HEK293 (cell line): ENCODE data around the gene RNF151.

Source experiments
- GLI4 ChIP-seq: fragments of 450-650 bp; formaldehyde crosslinking; IDR thresholded peaks from 2 replicates; pipeline ENCODE4 v1.5.1; 2016; ENCODE audit warnings: missing biosample characterization, missing genetic modification characterization
- GLIS2 ChIP-seq: fragments of 450-650 bp; formaldehyde crosslinking; IDR thresholded peaks from 2 replicates; pipeline ENCODE4 v1.5.1; 2016; ENCODE audit warnings: missing biosample characterization, missing genetic modification characterization
- IKZF3 ChIP-seq: fragments of 450-650 bp; IDR thresholded peaks from 2 replicates; pipeline ENCODE4 v1.5.0; 2018; ENCODE audit warnings: missing biosample characterization, mild to moderate bottlenecking, missing genetic modification characterization, moderate library complexity
- KLF1 ChIP-seq: fragments of 450-650 bp; formaldehyde crosslinking; IDR thresholded peaks from 2 replicates; pipeline ENCODE4 v1.5.1; 2016; ENCODE audit warnings: missing biosample characterization, missing genetic modification characterization
- KLF7 ChIP-seq: fragments of 450-650 bp; formaldehyde crosslinking; IDR thresholded peaks from 2 replicates; pipeline ENCODE4 v1.5.1; 2016; ENCODE audit warnings: missing biosample characterization, missing genetic modification characterization, borderline replicate concordance
- KLF9 ChIP-seq: fragments of 450-650 bp; formaldehyde crosslinking; IDR thresholded peaks from 2 replicates; pipeline ENCODE4 v1.5.1; 2016; ENCODE audit warnings: missing biosample characterization, missing genetic modification characterization, low read depth
- PRDM10 ChIP-seq: fragments of 450-650 bp; formaldehyde crosslinking; IDR thresholded peaks from 2 replicates; pipeline ENCODE4 v1.5.1; 2016; ENCODE audit warnings: missing biosample characterization, missing genetic modification characterization
- SP3 ChIP-seq: fragments of 450-650 bp; formaldehyde crosslinking; IDR thresholded peaks from 2 replicates; pipeline ENCODE4 v1.5.1; 2016; ENCODE audit warnings: missing biosample characterization, missing genetic modification characterization
- WT1 ChIP-seq: fragments of 450-650 bp; formaldehyde crosslinking; IDR thresholded peaks from 2 replicates; pipeline ENCODE4 v1.5.1; 2016; ENCODE audit warnings: missing biosample characterization, missing genetic modification characterization
- YY2 ChIP-seq: fragments of 450-650 bp; formaldehyde crosslinking; IDR thresholded peaks from 2 replicates; pipeline ENCODE4 v1.5.1; 2016; ENCODE audit warnings: missing biosample characterization, missing genetic modification characterization
- ZBTB17 ChIP-seq: fragments of 450-650 bp; formaldehyde crosslinking; IDR thresholded peaks from 2 replicates; pipeline ENCODE4 v1.5.1; 2016; ENCODE audit warnings: missing biosample characterization, missing genetic modification characterization
- ZBTB48 ChIP-seq: fragments of 450-650 bp; formaldehyde crosslinking; IDR thresholded peaks from 2 replicates; pipeline ENCODE4 v1.5.1; 2016; ENCODE audit warnings: missing biosample characterization, missing genetic modification characterization
- ZBTB6 ChIP-seq: fragments of 450-650 bp; formaldehyde crosslinking; IDR thresholded peaks from 2 replicates; pipeline ENCODE4 v1.5.1; 2017; ENCODE audit warnings: missing biosample characterization, missing genetic modification characterization
- ZFP69B ChIP-seq: fragments of 450-650 bp; formaldehyde crosslinking; IDR thresholded peaks from 2 replicates; pipeline ENCODE4 v1.5.1; 2016; ENCODE audit warnings: missing biosample characterization, missing genetic modification characterization
- ZNF112 ChIP-seq: fragments of 450-650 bp; formaldehyde crosslinking; IDR thresholded peaks from 2 replicates; pipeline ENCODE4 v1.5.0; 2017; ENCODE audit warnings: missing biosample characterization, missing genetic modification characterization
- ZNF311 ChIP-seq: fragments of 450-650 bp; formaldehyde crosslinking; IDR thresholded peaks from 2 replicates; pipeline ENCODE4 v1.5.1; 2017; ENCODE audit warnings: missing biosample characterization, missing genetic modification characterization, borderline replicate concordance
- ZNF341 ChIP-seq: fragments of 450-650 bp; formaldehyde crosslinking; IDR thresholded peaks from 2 replicates; pipeline ENCODE4; 2016; ENCODE audit warnings: low read depth, missing biosample characterization, missing genetic modification characterization
- ZNF391 ChIP-seq: fragments of 450-650 bp; formaldehyde crosslinking; IDR thresholded peaks from 2 replicates; pipeline ENCODE4 v1.5.1; 2016; ENCODE audit warnings: low read depth, missing biosample characterization, missing genetic modification characterization, borderline replicate concordance
- ZNF394 ChIP-seq: fragments of 450-650 bp; formaldehyde crosslinking; IDR thresholded peaks from 2 replicates; pipeline ENCODE4 v1.5.1; 2016; ENCODE audit warnings: missing biosample characterization, missing genetic modification characterization, mild to moderate bottlenecking, moderate library complexity, borderline replicate concordance
- ZNF426 ChIP-seq: fragments of 450-650 bp; formaldehyde crosslinking; IDR thresholded peaks from 2 replicates; pipeline ENCODE4 v1.5.1; 2017; ENCODE audit warnings: missing biosample characterization, missing genetic modification characterization, mild to moderate bottlenecking, inconsistent platforms, moderate library complexity
- ZNF473 ChIP-seq: fragments of 450-650 bp; formaldehyde crosslinking; IDR thresholded peaks from 2 replicates; pipeline ENCODE4 v1.5.1; 2017; ENCODE audit warnings: missing biosample characterization, missing genetic modification characterization
- ZNF658 ChIP-seq: fragments of 450-650 bp; formaldehyde crosslinking; IDR thresholded peaks from 2 replicates; pipeline ENCODE4; 2016; ENCODE audit warnings: missing biosample characterization, missing genetic modification characterization
- ZNF660 ChIP-seq: fragments of 450-650 bp; IDR thresholded peaks from 2 replicates; pipeline ENCODE4 v1.5.1; 2018; ENCODE audit warnings: missing biosample characterization, mild to moderate bottlenecking, missing genetic modification characterization
- ZNF692 ChIP-seq: fragments of 450-650 bp; formaldehyde crosslinking; IDR thresholded peaks from 2 replicates; pipeline ENCODE4 v1.5.1; 2016; ENCODE audit warnings: missing biosample characterization, missing genetic modification characterization
- ZXDB ChIP-seq: fragments of 450-650 bp; formaldehyde crosslinking; IDR thresholded peaks from 2 replicates; pipeline ENCODE4 v1.5.1; 2016; ENCODE audit warnings: missing biosample characterization, missing genetic modification characterization
- TF ChIP-seq, protein P1 (sequence below): fragments of 450-650 bp; formaldehyde crosslinking; IDR thresholded peaks from 2 replicates; pipeline ENCODE4 v1.5.1; 2016; ENCODE audit warnings: missing biosample characterization, missing genetic modification characterization
- TF ChIP-seq, protein P2 (sequence below): fragments of 450-650 bp; formaldehyde crosslinking; optimal IDR thresholded peaks from 2 replicates; pipeline ENCODE3; 2016; ENCODE audit warnings: missing biosample characterization, mild to moderate bottlenecking, missing genetic modification characterization
- TF ChIP-seq, protein P3 (sequence below): fragments of 450-650 bp; formaldehyde crosslinking; IDR thresholded peaks from 2 replicates; pipeline ENCODE4 v1.5.1; 2016; ENCODE audit warnings: missing biosample characterization, missing genetic modification characterization

The RNF151 gene

DNA sequence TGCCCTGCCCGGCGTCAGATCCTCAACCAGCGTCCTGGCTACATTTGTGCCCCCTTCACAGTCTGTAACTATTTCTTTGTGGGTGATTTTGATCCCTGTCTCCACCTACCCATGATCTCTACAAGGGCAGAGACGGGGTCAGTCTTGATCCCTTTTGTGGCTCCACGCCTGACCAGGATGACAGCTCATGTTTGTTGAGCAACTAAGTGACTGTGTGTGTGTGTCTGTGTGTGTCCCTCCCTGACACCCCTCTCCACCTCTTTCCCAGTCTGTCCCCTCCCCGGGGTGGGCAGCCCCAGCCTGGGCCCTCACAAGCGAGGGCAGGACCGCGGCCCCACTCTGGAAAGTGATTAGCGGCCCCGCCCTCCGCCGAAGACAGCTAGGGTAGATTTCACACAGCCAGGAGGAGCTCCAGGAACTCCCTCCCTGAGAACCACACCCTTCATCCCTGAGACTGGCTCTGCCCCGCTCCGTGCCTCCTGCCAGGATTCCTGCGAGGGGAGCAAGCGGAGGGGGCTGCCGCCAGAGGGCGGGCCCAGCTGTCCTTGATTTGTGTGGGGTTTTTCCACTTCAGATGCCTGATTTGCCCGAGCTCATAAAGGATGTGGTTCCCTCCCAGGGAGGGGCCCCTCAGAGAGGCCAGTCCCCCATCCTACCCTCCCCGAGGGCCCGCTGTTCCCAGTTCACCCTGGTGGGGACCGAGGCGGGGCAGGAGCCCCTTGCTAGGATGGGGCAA is 43.2 kb upstream of the RNF151 start (continued):
- TF ChIP-seq, protein P1, sequence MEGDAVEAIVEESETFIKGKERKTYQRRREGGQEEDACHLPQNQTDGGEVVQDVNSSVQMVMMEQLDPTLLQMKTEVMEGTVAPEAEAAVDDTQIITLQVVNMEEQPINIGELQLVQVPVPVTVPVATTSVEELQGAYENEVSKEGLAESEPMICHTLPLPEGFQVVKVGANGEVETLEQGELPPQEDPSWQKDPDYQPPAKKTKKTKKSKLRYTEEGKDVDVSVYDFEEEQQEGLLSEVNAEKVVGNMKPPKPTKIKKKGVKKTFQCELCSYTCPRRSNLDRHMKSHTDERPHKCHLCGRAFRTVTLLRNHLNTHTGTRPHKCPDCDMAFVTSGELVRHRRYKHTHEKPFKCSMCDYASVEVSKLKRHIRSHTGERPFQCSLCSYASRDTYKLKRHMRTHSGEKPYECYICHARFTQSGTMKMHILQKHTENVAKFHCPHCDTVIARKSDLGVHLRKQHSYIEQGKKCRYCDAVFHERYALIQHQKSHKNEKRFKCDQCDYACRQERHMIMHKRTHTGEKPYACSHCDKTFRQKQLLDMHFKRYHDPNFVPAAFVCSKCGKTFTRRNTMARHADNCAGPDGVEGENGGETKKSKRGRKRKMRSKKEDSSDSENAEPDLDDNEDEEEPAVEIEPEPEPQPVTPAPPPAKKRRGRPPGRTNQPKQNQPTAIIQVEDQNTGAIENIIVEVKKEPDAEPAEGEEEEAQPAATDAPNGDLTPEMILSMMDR (tag by site-specific recombination) = peak; percentile 90
- TF ChIP-seq ZNF658 = no peak
- TF ChIP-seq GLI4 = no peak
- peak; percentile 73 for TF ChIP-seq ZNF660 (tag by site-specific recombination)
- TF ChIP-seq PRDM10 = peak; percentile 82
- TF ChIP-seq, protein P2, sequence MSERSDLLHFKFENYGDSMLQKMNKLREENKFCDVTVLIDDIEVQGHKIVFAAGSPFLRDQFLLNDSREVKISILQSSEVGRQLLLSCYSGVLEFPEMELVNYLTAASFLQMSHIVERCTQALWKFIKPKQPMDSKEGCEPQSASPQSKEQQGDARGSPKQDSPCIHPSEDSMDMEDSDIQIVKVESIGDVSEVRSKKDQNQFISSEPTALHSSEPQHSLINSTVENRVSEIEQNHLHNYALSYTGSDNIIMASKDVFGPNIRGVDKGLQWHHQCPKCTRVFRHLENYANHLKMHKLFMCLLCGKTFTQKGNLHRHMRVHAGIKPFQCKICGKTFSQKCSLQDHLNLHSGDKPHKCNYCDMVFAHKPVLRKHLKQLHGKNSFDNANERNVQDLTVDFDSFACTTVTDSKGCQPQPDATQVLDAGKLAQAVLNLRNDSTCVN (tag by site-specific recombination) = peak; percentile 12
- TF ChIP-seq KLF9 (tag by site-specific recombination) = peak; percentile 79
- peak; percentile 80; the same call in 1 of the 2 replicates for TF ChIP-seq KLF7
- TF ChIP-seq ZNF426 (tag by site-specific recombination) = no peak
- TF ChIP-seq ZNF391 (tag by site-specific recombination) = no peak
- TF ChIP-seq ZXDB (tag by site-specific recombination) = peak; percentile 58
- peak; percentile 70; the same call in 1 of the 2 replicates for TF ChIP-seq ZNF692 (tag by site-specific recombination)
- no peak for TF ChIP-seq ZNF311 (tag by site-specific recombination)
- TF ChIP-seq YY2 = no peak
- TF ChIP-seq GLIS2 (tag by site-specific recombination) = peak; percentile 87
- TF ChIP-seq KLF1 = peak; percentile 97
- peak; percentile 33 for TF ChIP-seq ZBTB48 (tag by site-specific recombination)
- TF ChIP-seq SP3 (tag by site-specific recombination) = peak; percentile 71
- TF ChIP-seq WT1 (tag by site-specific recombination) = peak; percentile 43; the same call in 1 of the 2 replicates
- no peak for TF ChIP-seq ZBTB6 (tag by site-specific recombination)
- no peak for TF ChIP-seq ZNF112 (tag by site-specific recombination)
- TF ChIP-seq ZBTB17 (tag by site-specific recombination) = peak; percentile 89
- no peak for TF ChIP-seq ZNF473 (tag by site-specific recombination)
- TF ChIP-seq, protein P3, sequence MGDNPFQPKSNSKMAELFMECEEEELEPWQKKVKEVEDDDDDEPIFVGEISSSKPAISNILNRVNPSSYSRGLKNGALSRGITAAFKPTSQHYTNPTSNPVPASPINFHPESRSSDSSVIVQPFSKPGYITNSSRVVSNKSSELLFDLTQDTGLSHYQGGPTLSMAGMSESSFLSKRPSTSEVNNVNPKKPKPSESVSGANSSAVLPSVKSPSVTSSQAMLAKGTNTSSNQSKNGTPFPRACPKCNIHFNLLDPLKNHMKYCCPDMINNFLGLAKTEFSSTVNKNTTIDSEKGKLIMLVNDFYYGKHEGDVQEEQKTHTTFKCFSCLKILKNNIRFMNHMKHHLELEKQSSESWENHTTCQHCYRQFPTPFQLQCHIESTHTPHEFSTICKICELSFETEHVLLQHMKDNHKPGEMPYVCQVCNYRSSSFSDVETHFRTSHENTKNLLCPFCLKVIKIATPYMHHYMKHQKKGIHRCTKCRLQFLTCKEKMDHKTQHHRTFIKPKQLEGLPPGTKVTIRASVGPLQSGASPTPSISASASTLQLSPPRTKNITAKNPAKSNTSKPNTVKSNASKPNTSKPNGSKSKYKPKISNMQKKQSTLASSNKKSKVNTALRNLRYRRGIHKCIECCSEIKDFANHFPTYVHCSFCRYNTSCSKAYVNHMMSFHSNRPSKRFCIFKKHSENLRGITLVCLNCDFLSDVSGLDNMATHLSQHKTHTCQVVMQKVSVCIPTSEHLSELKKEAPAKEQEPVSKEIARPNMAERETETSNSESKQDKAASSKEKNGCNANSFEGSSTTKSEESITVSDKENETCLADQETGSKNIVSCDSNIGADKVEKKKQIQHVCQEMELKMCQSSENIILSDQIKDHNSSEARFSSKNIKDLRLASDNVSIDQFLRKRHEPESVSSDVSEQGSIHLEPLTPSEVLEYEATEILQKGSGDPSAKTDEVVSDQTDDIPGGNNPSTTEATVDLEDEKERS (tag by site-specific recombination) = no peak
- peak; percentile 48 for TF ChIP-seq ZFP69B
- peak; percentile 73 for TF ChIP-seq IKZF3 (tag by site-specific recombination)
- TF ChIP-seq ZNF394 (tag by site-specific recombination) = peak; percentile 28; the same call in 1 of the 2 replicates
- peak; percentile 91 for TF ChIP-seq ZNF341
